ENCODE measurements around the gene KRT72.

The KRT72 gene

DNA sequence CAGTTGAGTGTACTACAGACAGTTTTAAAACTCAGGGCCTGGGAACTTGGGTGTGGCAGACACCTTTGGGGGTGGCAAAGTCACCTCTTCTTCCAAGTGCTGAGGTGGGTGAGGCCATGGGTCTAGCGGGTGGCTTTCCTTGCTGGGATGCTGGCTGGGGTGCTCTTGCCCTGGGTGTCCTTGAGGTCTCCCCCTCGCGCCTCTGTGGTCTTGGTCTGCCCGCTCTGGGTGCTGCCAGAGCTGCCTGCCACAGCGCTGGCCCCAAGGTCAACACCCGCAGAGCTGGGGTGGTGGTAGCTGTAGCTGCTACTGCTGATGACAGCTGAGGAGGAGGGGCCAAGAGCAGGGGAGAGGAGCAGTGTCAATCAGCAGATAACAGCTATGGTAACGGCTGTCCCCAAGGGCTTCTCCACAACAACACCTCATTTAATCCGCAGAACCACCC lies 34.4 kb downstream of the KRT72 start:
- Histone ChIP-seq H3K27ac (ENCODE audit: low read depth, low read length) (no peak overlapping the region), H3K9me2 (replicated peaks; ENCODE audit: insufficient read depth, low read length) (no peaks in the 10 kb centered on the region), H3K9me3 (ENCODE audit: insufficient read depth, low read length) (no peaks in the 10 kb centered on the region), H3K79me2 (ENCODE audit: insufficient read depth, low read length) (no peaks in the 10 kb centered on the region), H4K20me1 (ENCODE audit: low read depth, low read length) (no peaks in the 10 kb centered on the region), H2AFZ (ENCODE audit: low read depth, low read length, severe bottlenecking) (no peak overlapping the region), H3K4me2 (ENCODE audit: low read depth, low read length, poor library complexity, severe bottlenecking) (no peak overlapping the region), H3K4me3 (ENCODE audit: insufficient read depth, low read length, poor library complexity, severe bottlenecking) (no peak overlapping the region), H3F3A (ENCODE audit: insufficient read depth) (no peaks in the 10 kb centered on the region), H3K27me3 (ENCODE audit: low read length) (no peaks in the 10 kb centered on the region), H3K36me3 (ENCODE audit: low read length) (no peaks in the 10 kb centered on the region), H3K9ac (ENCODE audit: low read length) (no peak overlapping the region)
- TF ChIP-seq CTCF (IDR thresholded peaks at IDR 0.05; ENCODE audit: insufficient read depth, low read length, poor library complexity, severe bottlenecking) (no peak), EZH2phosphoT487 (conservative IDR thresholded peaks at IDR 0.05; ENCODE audit: low read length) (no peak)

DNA sequence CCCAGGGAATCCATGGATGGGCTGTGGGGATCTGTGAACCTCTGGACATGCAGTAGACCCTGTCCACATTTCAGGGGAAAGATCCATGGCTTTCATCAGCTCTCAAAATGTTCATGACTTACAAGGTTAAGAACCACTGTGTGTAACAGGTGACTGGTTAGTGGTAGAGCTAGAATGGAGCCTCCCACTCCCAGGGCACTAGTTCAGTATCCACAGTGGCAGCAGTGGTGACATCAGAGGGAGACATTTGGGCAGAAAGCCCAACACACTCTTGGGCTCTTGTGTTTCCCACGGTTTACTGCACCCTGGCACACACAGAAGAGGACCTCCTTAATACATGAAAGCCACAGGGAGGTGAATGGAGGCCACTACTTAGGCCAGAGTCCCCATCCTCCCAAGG lies 36.7 kb downstream of the KRT72 start:
- no peak overlapping the region for H2AFZ ChIP-seq (ENCODE audit: low read depth, low read length, severe bottlenecking)
- TF ChIP-seq CTCF (IDR thresholded peaks at IDR 0.05; ENCODE audit: insufficient read depth, low read length, poor library complexity, severe bottlenecking) (no peak), EZH2phosphoT487 (conservative IDR thresholded peaks at IDR 0.05; ENCODE audit: low read length) (no peak)
- H3K4me2 ChIP-seq (ENCODE audit: low read depth, low read length, poor library complexity, severe bottlenecking), result no peak overlapping the region

GRCh38 chr12:52561880-52562449 lies 39.3 kb downstream of the KRT72 start:
- TF ChIP-seq CTCF (IDR thresholded peaks at IDR 0.05; ENCODE audit: insufficient read depth, low read length, poor library complexity, severe bottlenecking) (no peak), EZH2phosphoT487 (conservative IDR thresholded peaks at IDR 0.05; ENCODE audit: low read length) (no peak)
- Histone ChIP-seq H3K9me3 (ENCODE audit: insufficient read depth, low read length) (no peaks in the 10 kb centered on the region), H3K79me2 (ENCODE audit: insufficient read depth, low read length) (no peaks in the 10 kb centered on the region), H3K27me3 (ENCODE audit: low read length) (no peaks in the 10 kb centered on the region), H3K27ac (ENCODE audit: low read depth, low read length) (no peak overlapping the region), H3K9me2 (replicated peaks; ENCODE audit: insufficient read depth, low read length) (no peaks in the 10 kb centered on the region), H3K4me3 (ENCODE audit: insufficient read depth, low read length, poor library complexity, severe bottlenecking) (no peak overlapping the region), H4K20me1 (ENCODE audit: low read depth, low read length) (no peaks in the 10 kb centered on the region), H3K36me3 (ENCODE audit: low read length) (no peaks in the 10 kb centered on the region), H3F3A (ENCODE audit: insufficient read depth) (no peaks in the 10 kb centered on the region), H3K4me2 (ENCODE audit: low read depth, low read length, poor library complexity, severe bottlenecking) (no peak overlapping the region), H2AFZ (ENCODE audit: low read depth, low read length, severe bottlenecking) (no peak overlapping the region), H3K9ac (ENCODE audit: low read length) (no peak overlapping the region)

More for the DNA sequence above, 36.7 kb downstream of the KRT72 start:
- Histone ChIP-seq H3K27ac (ENCODE audit: low read depth, low read length) (no peak overlapping the region), H3K9me2 (replicated peaks; ENCODE audit: insufficient read depth, low read length) (no peaks in the 10 kb centered on the region), H4K20me1 (ENCODE audit: low read depth, low read length) (no peaks in the 10 kb centered on the region), H3K36me3 (ENCODE audit: low read length) (no peaks in the 10 kb centered on the region), H3K4me3 (ENCODE audit: insufficient read depth, low read length, poor library complexity, severe bottlenecking) (no peak overlapping the region), H3K9me3 (ENCODE audit: insufficient read depth, low read length) (no peaks in the 10 kb centered on the region), H3K27me3 (ENCODE audit: low read length) (no peaks in the 10 kb centered on the region), H3F3A (ENCODE audit: insufficient read depth) (no peaks in the 10 kb centered on the region), H3K9ac (ENCODE audit: low read length) (no peak overlapping the region), H3K79me2 (ENCODE audit: insufficient read depth, low read length) (no peaks in the 10 kb centered on the region)
